ENCODE measurements around the gene TMC6. TPM values are rescaled to one million over a fixed set of nuclear protein-coding genes. Genes with fewer than 3 reads are reported as not detected.
A peak's percentile ranks its signal among the peaks of the same experiment; 100 is the strongest.

Gene TMC6, protein sequence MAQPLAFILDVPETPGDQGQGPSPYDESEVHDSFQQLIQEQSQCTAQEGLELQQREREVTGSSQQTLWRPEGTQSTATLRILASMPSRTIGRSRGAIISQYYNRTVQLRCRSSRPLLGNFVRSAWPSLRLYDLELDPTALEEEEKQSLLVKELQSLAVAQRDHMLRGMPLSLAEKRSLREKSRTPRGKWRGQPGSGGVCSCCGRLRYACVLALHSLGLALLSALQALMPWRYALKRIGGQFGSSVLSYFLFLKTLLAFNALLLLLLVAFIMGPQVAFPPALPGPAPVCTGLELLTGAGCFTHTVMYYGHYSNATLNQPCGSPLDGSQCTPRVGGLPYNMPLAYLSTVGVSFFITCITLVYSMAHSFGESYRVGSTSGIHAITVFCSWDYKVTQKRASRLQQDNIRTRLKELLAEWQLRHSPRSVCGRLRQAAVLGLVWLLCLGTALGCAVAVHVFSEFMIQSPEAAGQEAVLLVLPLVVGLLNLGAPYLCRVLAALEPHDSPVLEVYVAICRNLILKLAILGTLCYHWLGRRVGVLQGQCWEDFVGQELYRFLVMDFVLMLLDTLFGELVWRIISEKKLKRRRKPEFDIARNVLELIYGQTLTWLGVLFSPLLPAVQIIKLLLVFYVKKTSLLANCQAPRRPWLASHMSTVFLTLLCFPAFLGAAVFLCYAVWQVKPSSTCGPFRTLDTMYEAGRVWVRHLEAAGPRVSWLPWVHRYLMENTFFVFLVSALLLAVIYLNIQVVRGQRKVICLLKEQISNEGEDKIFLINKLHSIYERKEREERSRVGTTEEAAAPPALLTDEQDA
- total RNA-seq: 10 to 100 TPM; 31.6 to 44.8 (median 39.0) TPM

GRCh38 chr17:78128551-78129350 lies at the start of gene TMC6:
TSS of gene TMC6 (minus strand) at chr17:78128755. CDS start at chr17:78126832, 1,923 bp downstream.
- intact Hi-C loops (cut with DNase I; ENCODE audit: low total_unique reads): no loop called here
- peak in 1 of 2 donors; percentile 89 for DNase-seq (ENCODE audit: low spot score in 2 of 2)
- TF ChIP-seq POLR2A (IDR thresholded peaks at IDR 0.05): no peak
- TF ChIP-seq, protein P1, sequence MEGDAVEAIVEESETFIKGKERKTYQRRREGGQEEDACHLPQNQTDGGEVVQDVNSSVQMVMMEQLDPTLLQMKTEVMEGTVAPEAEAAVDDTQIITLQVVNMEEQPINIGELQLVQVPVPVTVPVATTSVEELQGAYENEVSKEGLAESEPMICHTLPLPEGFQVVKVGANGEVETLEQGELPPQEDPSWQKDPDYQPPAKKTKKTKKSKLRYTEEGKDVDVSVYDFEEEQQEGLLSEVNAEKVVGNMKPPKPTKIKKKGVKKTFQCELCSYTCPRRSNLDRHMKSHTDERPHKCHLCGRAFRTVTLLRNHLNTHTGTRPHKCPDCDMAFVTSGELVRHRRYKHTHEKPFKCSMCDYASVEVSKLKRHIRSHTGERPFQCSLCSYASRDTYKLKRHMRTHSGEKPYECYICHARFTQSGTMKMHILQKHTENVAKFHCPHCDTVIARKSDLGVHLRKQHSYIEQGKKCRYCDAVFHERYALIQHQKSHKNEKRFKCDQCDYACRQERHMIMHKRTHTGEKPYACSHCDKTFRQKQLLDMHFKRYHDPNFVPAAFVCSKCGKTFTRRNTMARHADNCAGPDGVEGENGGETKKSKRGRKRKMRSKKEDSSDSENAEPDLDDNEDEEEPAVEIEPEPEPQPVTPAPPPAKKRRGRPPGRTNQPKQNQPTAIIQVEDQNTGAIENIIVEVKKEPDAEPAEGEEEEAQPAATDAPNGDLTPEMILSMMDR (IDR thresholded peaks at IDR 0.05): no peak
- peak within 1 kb of the TSS; percentile 65 for H3K4me3 ChIP-seq (ENCODE audit: low read depth, poor library complexity, severe bottlenecking)
- WGBS, 2 donors: 3 to 12% methylated on average over 25 to 47 of the region's 54 CpGs

GRCh38 chr17:78176548-78177025 lies 48.0 kb upstream of the TMC6 start:
- no peak overlapping the region for H3K4me3 ChIP-seq (ENCODE audit: low read depth, poor library complexity, severe bottlenecking)
- intact Hi-C loops (cut with DNase I; ENCODE audit: low total_unique reads): no loop called here
- peak; percentile 74 to 95 for DNase-seq (ENCODE audit: low spot score in 2 of 2)
- 18 to 43% methylated on average over 6 to 14 of the region's 14 CpGs for WGBS, 2 donors
- TF ChIP-seq, protein P1 (IDR thresholded peaks at IDR 0.05): peak in 1 of 3 donors; percentile 50
- TF ChIP-seq POLR2A (IDR thresholded peaks at IDR 0.05): no peak

DNA sequence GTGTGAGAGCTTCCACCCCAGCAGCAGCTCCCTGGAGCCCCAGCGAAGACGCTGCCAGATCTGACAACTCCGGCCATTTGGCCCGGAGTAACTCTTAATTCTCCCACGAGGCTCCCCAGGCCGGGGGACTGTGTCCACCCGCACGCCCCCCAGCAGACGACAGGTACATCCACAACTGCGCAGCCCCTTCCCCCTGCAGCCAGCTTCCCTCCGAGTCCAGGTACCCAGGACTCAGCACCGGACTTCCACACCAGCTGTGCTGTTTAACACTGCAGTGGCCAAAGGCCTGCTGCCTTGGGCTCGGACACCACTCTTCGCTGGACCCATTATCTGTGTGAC lies 47.1 kb upstream of the TMC6 start:
- H3K4me3 ChIP-seq (ENCODE audit: low read depth, poor library complexity, severe bottlenecking): no peak overlapping the region
- intact Hi-C loops (cut with DNase I; ENCODE audit: low total_unique reads): no loop called here
- TF ChIP-seq, protein P1 (IDR thresholded peaks at IDR 0.05): no peak
- no peak for TF ChIP-seq POLR2A (IDR thresholded peaks at IDR 0.05)
- no peak for DNase-seq (ENCODE audit: low spot score in 2 of 2)
- 89 to 94% methylated on average over 14 of the region's 14 CpGs for WGBS, 2 donors

DNA sequence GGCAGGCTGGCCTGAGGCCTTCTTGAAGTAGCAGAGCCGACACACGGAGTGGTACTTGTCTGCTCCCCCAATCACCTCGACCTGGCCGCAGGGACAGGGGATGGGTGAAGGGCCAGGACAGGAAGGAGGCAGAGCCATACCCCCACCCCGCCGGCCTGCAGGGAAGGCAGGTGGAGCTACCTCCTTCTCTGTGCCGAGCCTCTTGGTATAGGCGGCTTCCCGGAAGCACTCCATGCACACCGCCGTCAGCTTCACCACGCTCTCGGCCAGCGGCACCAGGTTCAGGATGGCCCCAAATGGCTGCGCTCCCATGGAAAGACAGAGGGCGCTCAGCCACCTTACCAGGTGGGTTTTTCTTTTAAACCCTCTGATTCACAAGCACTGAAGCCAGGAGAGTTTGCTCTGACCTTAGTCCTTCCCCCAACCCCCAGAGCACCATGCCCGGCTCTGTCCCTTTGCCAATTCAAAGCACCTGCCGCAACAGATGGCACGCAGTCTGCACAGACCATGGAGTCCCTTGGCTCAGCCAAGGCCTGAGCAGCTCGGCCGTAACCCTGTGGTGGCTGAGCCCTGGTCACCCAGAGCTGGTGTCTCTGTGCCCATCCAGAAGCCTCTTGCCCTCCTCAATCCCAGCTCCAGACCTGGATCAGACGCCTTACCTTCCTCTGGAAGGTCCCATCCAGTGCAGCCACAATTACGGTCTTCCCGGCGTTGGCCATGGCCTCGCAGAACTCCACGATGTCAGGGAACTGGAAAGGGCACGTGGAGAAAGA lies 46.5 kb upstream of the TMC6 start:
- DNase-seq (ENCODE audit: low spot score in 2 of 2): no peak
- 75 to 77% methylated on average over 28 of the region's 28 CpGs for WGBS, 2 donors
- intact Hi-C loops (cut with DNase I; ENCODE audit: low total_unique reads): no loop called here
- no peak overlapping the region for H3K4me3 ChIP-seq (ENCODE audit: low read depth, poor library complexity, severe bottlenecking)
- TF ChIP-seq, protein P1 (IDR thresholded peaks at IDR 0.05): no peak
- no peak for TF ChIP-seq POLR2A (IDR thresholded peaks at IDR 0.05)

GRCh38 chr17:78174346-78174869 lies 45.9 kb upstream of the TMC6 start:
- DNase-seq (ENCODE audit: low spot score in 2 of 2): peak; percentile 73 to 94
- TF ChIP-seq, protein P1 (IDR thresholded peaks at IDR 0.05): no peak
- no peak for TF ChIP-seq POLR2A (IDR thresholded peaks at IDR 0.05)
- intact Hi-C loops (cut with DNase I; ENCODE audit: low total_unique reads): no loop called here
- no peak overlapping the region for H3K4me3 ChIP-seq (ENCODE audit: low read depth, poor library complexity, severe bottlenecking)
- WGBS, 2 donors: 37 to 54% methylated on average over 12 to 13 of the region's 15 CpGs

Measured in lower leg skin (tissue), 4 donors.